ENCODE data around the gene WDR19. TPM values are rescaled to one million over a fixed set of nuclear protein-coding genes. Genes with fewer than 3 reads are reported as not detected.
"Not testable (repeated sequence)": the region's sequence is repeated elsewhere in the genome, so short reads cannot be mapped to it uniquely, and the experiment has no call there.

Gene WDR19
- total RNA-seq, 1 experiment from 2014 or later, result 33.2 TPM

GRCh38 chr4:39287223-39287622, 104.9 kb downstream of the WDR19 start:
- H4K20me1 ChIP-seq (ENCODE audit: insufficient read depth), result no peaks in the 10 kb centered on the region

GRCh38 chr4:39291686-39292085, 109.4 kb downstream of the WDR19 start:
- no peak for DNase-seq
- CTCF ChIA-PET, result no interaction called here

More at GRCh38 chr4:39287223-39287622, 104.9 kb downstream of the WDR19 start:
- H3F3A ChIP-seq (ENCODE audit: insufficient read depth, low read depth), result no peaks in the 10 kb centered on the region
- H3K27me3 ChIP-seq (ENCODE audit: insufficient read depth, low read depth), result no peaks in the 10 kb centered on the region
- CTCF ChIA-PET, result no interaction called here
- DNase-seq, result no peak
- POLR2A ChIA-PET (ENCODE audit: unreplicated experiment), result no interaction called here
- TF ChIP-seq EZH2 (IDR thresholded peaks at IDR 0.05; ENCODE audit: low read depth) (no peak), CTCF (conservative IDR thresholded peaks at IDR 0.05) (no peak)
- peaks cover 20% of the 10 kb centered on the region for H3K36me3 ChIP-seq (ENCODE audit: low read depth)
- no peaks in the 10 kb centered on the region for H3K79me2 ChIP-seq (ENCODE audit: low read depth)
- H3K4me3 ChIP-seq, result no peak overlapping the region
- H3K4me2 ChIP-seq, result no peak overlapping the region
- H3K9me3 ChIP-seq (ENCODE audit: insufficient read depth, low read depth), result no peaks in the 10 kb centered on the region
- no peak overlapping the region for H2AFZ ChIP-seq
- H3K9me2 ChIP-seq (ENCODE audit: insufficient read depth), result 0 out of 2 replicates have a peak, but pooled peaks cover 4% of the 10 kb centered on the region
- intact Hi-C loops (cut with micrococcal nuclease; ENCODE audit: unreplicated experiment), result no loop called here
- H3K27ac ChIP-seq, result no peak overlapping the region
- H3K4me1 ChIP-seq (replicated peaks; ENCODE audit: insufficient read depth), result no peaks in the 10 kb centered on the region
- no TSS peak for BruUV-seq (replicated peaks)

GRCh38 chr4:39292433-39292832, 110.1 kb downstream of the WDR19 start:
- H3K79me2 ChIP-seq (ENCODE audit: low read depth); H3F3A ChIP-seq (ENCODE audit: insufficient read depth, low read depth); H4K20me1 ChIP-seq (ENCODE audit: insufficient read depth); CTCF ChIA-PET; H2AFZ ChIP-seq; H3K4me2 ChIP-seq; intact Hi-C loops (cut with micrococcal nuclease; ENCODE audit: unreplicated experiment); BruUV-seq (replicated peaks); H3K27ac ChIP-seq; H3K4me3 ChIP-seq; H3K9me2 ChIP-seq (ENCODE audit: insufficient read depth); POLR2A ChIA-PET (ENCODE audit: unreplicated experiment); H3K27me3 ChIP-seq (ENCODE audit: insufficient read depth, low read depth); H3K4me1 ChIP-seq (replicated peaks; ENCODE audit: insufficient read depth); H3K9me3 ChIP-seq (ENCODE audit: insufficient read depth, low read depth); DNase-seq: not testable (repeated sequence)
- peaks cover 18% of the 10 kb centered on the region; the same call in 1 of the 2 replicates for H3K36me3 ChIP-seq (ENCODE audit: low read depth)

More at GRCh38 chr4:39291686-39292085, 109.4 kb downstream of the WDR19 start:
- Histone ChIP-seq H3K79me2 (ENCODE audit: low read depth) (no peaks in the 10 kb centered on the region), H3K36me3 (ENCODE audit: low read depth) (peaks cover 18% of the 10 kb centered on the region; the same call in 1 of the 2 replicates), H2AFZ (no peak overlapping the region), H3K27me3 (ENCODE audit: insufficient read depth, low read depth) (no peaks in the 10 kb centered on the region), H3K4me2 (no peak overlapping the region), H3K4me1 (replicated peaks; ENCODE audit: insufficient read depth) (no peaks in the 10 kb centered on the region), H3F3A (ENCODE audit: insufficient read depth, low read depth) (0 out of 2 replicates have a peak, but pooled peaks cover 5% of the 10 kb centered on the region), H3K4me3 (no peak overlapping the region), H3K9me2 (ENCODE audit: insufficient read depth) (0 out of 2 replicates have a peak, but pooled peaks cover 3% of the 10 kb centered on the region), H3K9me3 (ENCODE audit: insufficient read depth, low read depth) (no peaks in the 10 kb centered on the region), H3K27ac (no peak overlapping the region), H4K20me1 (ENCODE audit: insufficient read depth) (no peaks in the 10 kb centered on the region)
- POLR2A ChIA-PET (ENCODE audit: unreplicated experiment), result no interaction called here
- TF ChIP-seq CTCF (conservative IDR thresholded peaks at IDR 0.05) (no peak), EZH2 (IDR thresholded peaks at IDR 0.05; ENCODE audit: low read depth) (no peak)
- intact Hi-C loops (cut with micrococcal nuclease; ENCODE audit: unreplicated experiment), result no loop called here
- BruUV-seq (replicated peaks), result no TSS peak

DNA sequence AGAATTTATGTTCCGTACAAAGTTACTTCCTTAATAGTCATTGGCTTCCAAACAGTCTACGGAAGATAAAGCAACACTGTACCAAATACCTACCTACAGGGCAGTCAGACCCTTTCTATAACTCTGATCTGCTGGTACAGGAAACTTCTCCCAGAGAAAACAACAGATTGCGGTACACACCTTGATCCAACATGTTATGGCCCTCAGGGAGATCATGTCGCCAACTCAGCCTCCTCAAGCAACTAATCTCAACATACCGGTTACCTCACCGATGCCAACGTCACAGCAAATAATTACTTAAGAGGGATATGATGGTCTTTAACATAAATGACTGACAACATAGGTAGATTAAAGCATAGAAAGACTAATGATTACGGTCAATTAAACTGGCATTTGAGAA, 113.5 kb downstream of the WDR19 start:
- Histone ChIP-seq H3K27me3 (ENCODE audit: insufficient read depth, low read depth) (no peaks in the 10 kb centered on the region), H3F3A (ENCODE audit: insufficient read depth, low read depth) (0 out of 2 replicates have a peak, but pooled peaks cover 5% of the 10 kb centered on the region), H2AFZ (no peak overlapping the region), H3K36me3 (ENCODE audit: low read depth) (peaks cover 11% of the 10 kb centered on the region; the same call in 1 of the 2 replicates), H3K27ac (no peak overlapping the region), H3K4me3 (no peak overlapping the region), H3K9me2 (ENCODE audit: insufficient read depth) (no peaks in the 10 kb centered on the region), H3K9me3 (ENCODE audit: insufficient read depth, low read depth) (no peaks in the 10 kb centered on the region), H4K20me1 (ENCODE audit: insufficient read depth) (no peaks in the 10 kb centered on the region), H3K79me2 (ENCODE audit: low read depth) (no peaks in the 10 kb centered on the region), H3K4me1 (replicated peaks; ENCODE audit: insufficient read depth) (no peaks in the 10 kb centered on the region), H3K4me2 (no peak overlapping the region)
- CTCF ChIA-PET, result no interaction called here
- DNase-seq, result no peak
- no TSS peak for BruUV-seq (replicated peaks)
- intact Hi-C loops (cut with micrococcal nuclease; ENCODE audit: unreplicated experiment), result no loop called here
- POLR2A ChIA-PET (ENCODE audit: unreplicated experiment), result no interaction called here
- TF ChIP-seq EZH2 (IDR thresholded peaks at IDR 0.05; ENCODE audit: low read depth) (no peak), CTCF (conservative IDR thresholded peaks at IDR 0.05) (no peak)

Measured in PC-9 (cell line).